Measurements from ENCODE around the gene KRTAP4-1.

DNA sequence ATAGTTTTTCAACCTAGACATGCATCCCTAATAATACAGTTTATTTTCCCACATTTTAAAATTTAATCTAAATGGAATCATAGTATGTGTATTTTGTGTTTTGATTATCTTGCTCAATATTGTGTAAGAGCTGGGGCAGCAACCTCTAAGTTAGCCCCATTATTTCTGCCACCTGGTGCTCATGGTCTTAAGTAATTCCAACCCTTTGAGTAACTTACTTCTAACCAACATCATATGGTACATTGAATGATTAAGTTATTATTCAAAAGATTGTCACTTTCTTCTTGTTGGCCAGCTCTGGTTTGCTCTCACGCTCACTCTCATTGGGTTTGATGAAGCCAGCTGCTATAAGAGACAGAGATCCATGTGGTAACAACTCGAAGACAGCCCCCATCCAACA is 12.8 kb downstream of the KRTAP4-1 start:
- TF ChIP-seq, protein P1, sequence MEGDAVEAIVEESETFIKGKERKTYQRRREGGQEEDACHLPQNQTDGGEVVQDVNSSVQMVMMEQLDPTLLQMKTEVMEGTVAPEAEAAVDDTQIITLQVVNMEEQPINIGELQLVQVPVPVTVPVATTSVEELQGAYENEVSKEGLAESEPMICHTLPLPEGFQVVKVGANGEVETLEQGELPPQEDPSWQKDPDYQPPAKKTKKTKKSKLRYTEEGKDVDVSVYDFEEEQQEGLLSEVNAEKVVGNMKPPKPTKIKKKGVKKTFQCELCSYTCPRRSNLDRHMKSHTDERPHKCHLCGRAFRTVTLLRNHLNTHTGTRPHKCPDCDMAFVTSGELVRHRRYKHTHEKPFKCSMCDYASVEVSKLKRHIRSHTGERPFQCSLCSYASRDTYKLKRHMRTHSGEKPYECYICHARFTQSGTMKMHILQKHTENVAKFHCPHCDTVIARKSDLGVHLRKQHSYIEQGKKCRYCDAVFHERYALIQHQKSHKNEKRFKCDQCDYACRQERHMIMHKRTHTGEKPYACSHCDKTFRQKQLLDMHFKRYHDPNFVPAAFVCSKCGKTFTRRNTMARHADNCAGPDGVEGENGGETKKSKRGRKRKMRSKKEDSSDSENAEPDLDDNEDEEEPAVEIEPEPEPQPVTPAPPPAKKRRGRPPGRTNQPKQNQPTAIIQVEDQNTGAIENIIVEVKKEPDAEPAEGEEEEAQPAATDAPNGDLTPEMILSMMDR (optimal IDR thresholded peaks at IDR 0.05 in 1 of 3, IDR thresholded peaks at IDR 0.05 in 1 of 3, conservative IDR thresholded peaks at IDR 0.05 in 1 of 3; ENCODE audit: extremely low read depth in 1 of 3, insufficient read depth in 2 of 3, low read length in 3 of 3), result no peak
- TF ChIP-seq EZH2 (IDR thresholded peaks at IDR 0.05; ENCODE audit: low read length), result no peak

Data from keratinocyte (primary cell).